Osteoblast (primary cell): ENCODE data around the gene ICAM4. TPM values are rescaled to one million over a fixed set of nuclear protein-coding genes. Genes with fewer than 3 reads are reported as not detected.

Source experiments
- DNase-seq: peaks from one replicate; pipeline ENCODE4 v3.0.0; 2011; ENCODE audit warnings: low spot score, mixed read lengths; ENCODE audit not compliant: insufficient read length; ENCODE audit errors: missing footprints
- H2AFZ ChIP-seq: 2 replicates; pipeline ENCODE4 v1.6.0; 2011; ENCODE audit warnings: mild to moderate bottlenecking, low read length
- H3K27ac ChIP-seq: 2 replicates; pipeline ENCODE4 v1.5.1; 2011; ENCODE audit warnings: mild to moderate bottlenecking, low read depth, low read length, moderate library complexity
- H3K27me3 ChIP-seq: 2 replicates; pipeline ENCODE4 v1.6.0; 2012; ENCODE audit warnings: mild to moderate bottlenecking, control low read depth, inconsistent platforms, low read length, moderate library complexity; ENCODE audit not compliant: insufficient read depth
- H3K36me3 ChIP-seq: 2 replicates; pipeline ENCODE4 v1.5.1; 2011; ENCODE audit warnings: mild to moderate bottlenecking, low read length, control low read depth, moderate library complexity; ENCODE audit not compliant: insufficient read depth
- H3K4me1 ChIP-seq: 2 replicates; pipeline ENCODE4 v1.5.1; 2011; ENCODE audit warnings: mild to moderate bottlenecking, low read length, control low read depth, moderate library complexity; ENCODE audit not compliant: insufficient read depth
- H3K4me2 ChIP-seq: 2 replicates; pipeline ENCODE4 v1.6.0; 2011; ENCODE audit warnings: mild to moderate bottlenecking, low read length; ENCODE audit not compliant: insufficient read depth
- H3K4me3 ChIP-seq: fragments of 200-600 bp; sonication (generic); 3 replicates; pipeline ENCODE4 v1.5.1; 2012; ENCODE audit warnings: mild to moderate bottlenecking, low read length, inconsistent platforms; ENCODE audit not compliant: insufficient read depth
- H3K79me2 ChIP-seq: 2 replicates; pipeline ENCODE4 v1.6.0; 2012; ENCODE audit warnings: mild to moderate bottlenecking, low read length, control low read depth, inconsistent platforms; ENCODE audit not compliant: insufficient read depth
- H3K9me3 ChIP-seq: 2 replicates; pipeline ENCODE4 v1.5.1; 2011; ENCODE audit warnings: low read depth, low read length, control low read depth
- H4K20me1 ChIP-seq: 2 replicates; pipeline ENCODE4 v1.6.0; 2012; ENCODE audit warnings: mild to moderate bottlenecking, low read length, control low read depth; ENCODE audit not compliant: insufficient read depth
- total RNA-seq: library from RNA; depleted of rRNA; stranded (reverse); fragments of >200 nt; gene quantifications from 2 replicates; pipeline ENCODE4 v1.2.3, GENCODE V29; 2012
- TF ChIP-seq, protein P1 (sequence below): IDR thresholded peaks from 2 replicates; pipeline ENCODE4 v1.5.1; 2011; ENCODE audit warnings: mild to moderate bottlenecking, low read depth, low read length, moderate library complexity; ENCODE audit errors: extremely low read depth

ICAM4 gene
- total RNA-seq, 1 donor: under 0.01 TPM

DNA sequence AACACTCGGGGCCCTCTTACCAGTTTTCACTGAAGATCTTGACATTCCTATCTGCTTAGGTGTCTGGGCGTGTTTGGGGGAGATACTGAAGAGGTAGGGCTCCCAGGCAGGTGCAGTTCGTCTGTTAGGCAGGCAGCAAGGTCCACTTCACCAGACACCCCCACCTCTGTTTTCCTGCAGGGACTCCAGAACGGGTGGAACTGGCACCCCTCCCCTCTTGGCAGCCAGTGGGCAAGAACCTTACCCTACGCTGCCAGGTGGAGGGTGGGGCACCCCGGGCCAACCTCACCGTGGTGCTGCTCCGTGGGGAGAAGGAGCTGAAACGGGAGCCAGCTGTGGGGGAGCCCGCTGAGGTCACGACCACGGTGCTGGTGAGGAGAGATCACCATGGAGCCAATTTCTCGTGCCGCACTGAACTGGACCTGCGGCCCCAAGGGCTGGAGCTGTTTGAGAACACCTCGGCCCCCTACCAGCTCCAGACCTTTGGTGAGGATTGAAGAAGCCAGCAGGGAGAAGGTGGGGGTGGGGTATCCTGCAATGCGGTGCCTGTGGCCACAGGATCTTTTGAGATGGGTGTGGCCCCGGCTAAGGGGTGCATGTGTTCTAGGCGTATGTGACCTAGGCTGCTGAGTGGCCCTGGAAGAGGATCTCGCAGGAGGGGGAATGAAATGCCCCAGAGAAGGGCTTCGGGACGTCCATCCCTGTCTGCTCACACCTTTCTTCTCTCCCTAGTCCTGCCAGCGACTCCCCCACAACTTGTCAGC is 3.3 kb upstream of the ICAM4 start:
- no peak overlapping the region for H3K4me3 ChIP-seq
- TF ChIP-seq, protein P1, sequence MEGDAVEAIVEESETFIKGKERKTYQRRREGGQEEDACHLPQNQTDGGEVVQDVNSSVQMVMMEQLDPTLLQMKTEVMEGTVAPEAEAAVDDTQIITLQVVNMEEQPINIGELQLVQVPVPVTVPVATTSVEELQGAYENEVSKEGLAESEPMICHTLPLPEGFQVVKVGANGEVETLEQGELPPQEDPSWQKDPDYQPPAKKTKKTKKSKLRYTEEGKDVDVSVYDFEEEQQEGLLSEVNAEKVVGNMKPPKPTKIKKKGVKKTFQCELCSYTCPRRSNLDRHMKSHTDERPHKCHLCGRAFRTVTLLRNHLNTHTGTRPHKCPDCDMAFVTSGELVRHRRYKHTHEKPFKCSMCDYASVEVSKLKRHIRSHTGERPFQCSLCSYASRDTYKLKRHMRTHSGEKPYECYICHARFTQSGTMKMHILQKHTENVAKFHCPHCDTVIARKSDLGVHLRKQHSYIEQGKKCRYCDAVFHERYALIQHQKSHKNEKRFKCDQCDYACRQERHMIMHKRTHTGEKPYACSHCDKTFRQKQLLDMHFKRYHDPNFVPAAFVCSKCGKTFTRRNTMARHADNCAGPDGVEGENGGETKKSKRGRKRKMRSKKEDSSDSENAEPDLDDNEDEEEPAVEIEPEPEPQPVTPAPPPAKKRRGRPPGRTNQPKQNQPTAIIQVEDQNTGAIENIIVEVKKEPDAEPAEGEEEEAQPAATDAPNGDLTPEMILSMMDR: no peak
- H3K9me3 ChIP-seq: no peaks in the 10 kb centered on the region
- no peaks in the 10 kb centered on the region for H3K79me2 ChIP-seq
- H3K4me2 ChIP-seq: no peak overlapping the region
- peaks cover 12% of the 10 kb centered on the region for H3K27me3 ChIP-seq
- H3K27ac ChIP-seq: no peak overlapping the region
- no peaks in the 10 kb centered on the region for H3K4me1 ChIP-seq
- H4K20me1 ChIP-seq: no peaks in the 10 kb centered on the region
- DNase-seq: peak; percentile 54
- H3K36me3 ChIP-seq: no peaks in the 10 kb centered on the region
- H2AFZ ChIP-seq: no peak overlapping the region

DNA sequence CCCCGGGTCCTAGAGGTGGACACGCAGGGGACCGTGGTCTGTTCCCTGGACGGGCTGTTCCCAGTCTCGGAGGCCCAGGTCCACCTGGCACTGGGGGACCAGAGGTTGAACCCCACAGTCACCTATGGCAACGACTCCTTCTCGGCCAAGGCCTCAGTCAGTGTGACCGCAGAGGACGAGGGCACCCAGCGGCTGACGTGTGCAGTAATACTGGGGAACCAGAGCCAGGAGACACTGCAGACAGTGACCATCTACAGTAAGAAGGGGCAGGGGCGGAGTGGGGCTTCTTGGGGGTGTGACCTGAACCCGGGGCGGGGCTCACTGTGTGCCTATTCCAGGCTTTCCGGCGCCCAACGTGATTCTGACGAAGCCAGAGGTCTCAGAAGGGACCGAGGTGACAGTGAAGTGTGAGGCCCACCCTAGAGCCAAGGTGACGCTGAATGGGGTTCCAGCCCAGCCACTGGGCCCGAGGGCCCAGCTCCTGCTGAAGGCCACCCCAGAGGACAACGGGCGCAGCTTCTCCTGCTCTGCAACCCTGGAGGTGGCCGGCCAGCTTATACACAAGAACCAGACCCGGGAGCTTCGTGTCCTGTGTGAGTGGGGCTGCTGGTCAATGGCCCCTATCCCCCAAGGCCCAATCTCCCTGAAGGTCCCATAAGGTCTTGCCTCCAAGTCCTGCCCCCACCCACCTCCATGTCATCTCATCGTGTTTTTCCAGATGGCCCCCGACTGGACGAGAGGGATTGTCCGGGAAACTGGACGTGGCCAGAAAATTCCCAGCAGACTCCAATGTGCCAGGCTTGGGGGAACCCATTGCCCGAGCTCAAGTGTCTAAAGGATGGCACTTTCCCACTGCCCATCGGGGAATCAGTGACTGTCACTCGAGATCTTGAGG is 2.4 kb upstream of the ICAM4 start:
- H3K27ac ChIP-seq: no peak overlapping the region
- peak; percentile 66 for DNase-seq
- TF ChIP-seq, protein P1: no peak

GRCh38 chr19:10284960-10285278 is 1.8 kb upstream of the ICAM4 start:
- Histone ChIP-seq H2AFZ (no peak overlapping the region), H3K4me3 (no peak overlapping the region), H3K4me2 (no peak overlapping the region), H3K4me1 (peaks cover 8% of the 10 kb centered on the region), H4K20me1 (no peaks in the 10 kb centered on the region), H3K79me2 (no peaks in the 10 kb centered on the region), H3K27ac (no peak overlapping the region), H3K27me3 (peaks cover 25% of the 10 kb centered on the region), H3K9me3 (no peaks in the 10 kb centered on the region), H3K36me3 (no peaks in the 10 kb centered on the region)
- TF ChIP-seq, protein P1: no peak
- peak; percentile 5 for DNase-seq

More for the DNA sequence above, 2.4 kb upstream of the ICAM4 start:
- Histone ChIP-seq H3K9me3 (no peaks in the 10 kb centered on the region), H3K4me2 (no peak overlapping the region), H3K36me3 (no peaks in the 10 kb centered on the region), H4K20me1 (no peaks in the 10 kb centered on the region), H3K4me1 (peaks cover 6% of the 10 kb centered on the region), H3K4me3 (no peak overlapping the region), H2AFZ (no peak overlapping the region), H3K79me2 (no peaks in the 10 kb centered on the region), H3K27me3 (peaks cover 20% of the 10 kb centered on the region)

GRCh38 chr19:10285393-10285792 is 1.4 kb upstream of the ICAM4 start:
- H3K36me3 ChIP-seq: no peaks in the 10 kb centered on the region
- H2AFZ ChIP-seq: no peak overlapping the region
- no peaks in the 10 kb centered on the region for H3K9me3 ChIP-seq
- H3K27me3 ChIP-seq: peaks cover 30% of the 10 kb centered on the region
- H3K4me1 ChIP-seq: peaks cover 8% of the 10 kb centered on the region
- no peak overlapping the region for H3K4me3 ChIP-seq
- TF ChIP-seq, protein P1: no peak
- H4K20me1 ChIP-seq: peaks cover 1% of the 10 kb centered on the region
- DNase-seq: peak; percentile 51
- H3K4me2 ChIP-seq: no peak overlapping the region
- no peak overlapping the region for H3K27ac ChIP-seq
- no peaks in the 10 kb centered on the region for H3K79me2 ChIP-seq
